RWPE2 (cell line): ENCODE results near the gene KRT222.

Source experiments
- ATAC-seq: fragments of 200-7000 bp; cut with Tn5 transposase; 3 replicates; pipeline ENCODE4 v1.9.1; 2021; ENCODE audit warnings: low read depth
- DNase-seq: peaks from one replicate; pipeline ENCODE4 v3.0.0-alpha.2; 2020; ENCODE audit warnings: low spot score
- H3K27ac ChIP-seq: fragments of 450-650 bp; 2 replicates; pipeline ENCODE4 v1.5.1; 2017; ENCODE audit warnings: mild to moderate bottlenecking; ENCODE audit not compliant: poor library complexity, severe bottlenecking
- H3K27me3 ChIP-seq: fragments of 250-450 bp; sonication (Bioruptor Pico); 2 replicates; pipeline ENCODE4 v1.5.1; 2021; ENCODE audit warnings: mild to moderate bottlenecking, moderate library complexity; ENCODE audit not compliant: insufficient read depth, poor library complexity, severe bottlenecking
- H3K36me3 ChIP-seq: fragments of 250-450 bp; sonication (Bioruptor Pico); 2 replicates; pipeline ENCODE4 v1.5.1; 2020; ENCODE audit warnings: low read depth, mild to moderate bottlenecking, moderate library complexity
- H3K4me1 ChIP-seq: fragments of 250-450 bp; sonication (Bioruptor Pico); 2 replicates; pipeline ENCODE4 v1.5.1; 2021; ENCODE audit warnings: mild to moderate bottlenecking, moderate library complexity; ENCODE audit not compliant: insufficient read depth, poor library complexity, severe bottlenecking
- H3K4me3 ChIP-seq: fragments of 250-450 bp; sonication (Bioruptor Pico); 2 replicates; pipeline ENCODE4 v1.5.1; 2021; ENCODE audit warnings: mild to moderate bottlenecking, moderate library complexity; ENCODE audit not compliant: severe bottlenecking
- H3K9me3 ChIP-seq: fragments of 250-450 bp; sonication (Bioruptor Pico); 2 replicates; pipeline ENCODE4 v1.5.1; 2021; ENCODE audit warnings: mild to moderate bottlenecking, moderate library complexity; ENCODE audit not compliant: severe bottlenecking
- CTCF ChIP-seq: fragments of 450-650 bp; IDR thresholded peaks from one replicate; pipeline ENCODE4 v1.5.1; 2017; ENCODE audit warnings: mild to moderate bottlenecking, moderate library complexity; ENCODE audit not compliant: poor library complexity, severe bottlenecking

Gene KRT222

GRCh38 chr17:40645291-40645690 lies 19.7 kb downstream of the KRT222 start:
- no peak for TF ChIP-seq CTCF
- ATAC-seq = no peak
- Histone ChIP-seq H3K27me3 (no peaks in the 10 kb centered on the region), H3K36me3 (peaks cover 63% of the 10 kb centered on the region), H3K4me3 (no peak overlapping the region), H3K27ac (no peak overlapping the region), H3K4me1 (peaks cover 15% of the 10 kb centered on the region), H3K9me3 (no peaks in the 10 kb centered on the region)
- DNase-seq = no peak

- Histone ChIP-seq H3K4me3 (no peak overlapping the region), H3K36me3 (peaks cover 95% of the 10 kb centered on the region)
- DNase-seq = no peak
Measured at GRCh38 chr17:40637931-40638330, 27.0 kb downstream of the KRT222 start.

GRCh38 chr17:40633871-40634270 lies 31.1 kb downstream of the KRT222 start:
- H3K36me3 ChIP-seq = peaks cover 96% of the 10 kb centered on the region
- ATAC-seq = no peak

More at GRCh38 chr17:40637931-40638330, 27.0 kb downstream of the KRT222 start:
- no peak for ATAC-seq
- Histone ChIP-seq H3K27ac (no peak overlapping the region), H3K27me3 (no peaks in the 10 kb centered on the region), H3K4me1 (no peaks in the 10 kb centered on the region), H3K9me3 (no peaks in the 10 kb centered on the region)
- no peak for TF ChIP-seq CTCF

GRCh38 chr17:40632216-40632615 lies 32.8 kb downstream of the KRT222 start:
- Histone ChIP-seq H3K36me3 (peaks cover 96% of the 10 kb centered on the region), H3K27ac (no peak overlapping the region), H3K27me3 (no peaks in the 10 kb centered on the region), H3K4me1 (no peaks in the 10 kb centered on the region), H3K9me3 (peaks cover 2% of the 10 kb centered on the region), H3K4me3 (no peak overlapping the region)
- DNase-seq = no peak
- no peak for ATAC-seq
- no peak for TF ChIP-seq CTCF

More at GRCh38 chr17:40633871-40634270, 31.1 kb downstream of the KRT222 start:
- Histone ChIP-seq H3K4me1 (no peaks in the 10 kb centered on the region), H3K27ac (no peak overlapping the region), H3K9me3 (peaks cover 2% of the 10 kb centered on the region), H3K4me3 (no peak overlapping the region), H3K27me3 (no peaks in the 10 kb centered on the region)
- TF ChIP-seq CTCF = no peak
- DNase-seq = no peak

GRCh38 chr17:40629842-40630241 lies 35.1 kb downstream of the KRT222 start:
- no peak overlapping the region for H3K27ac ChIP-seq
- no peak for ATAC-seq
- H3K36me3 ChIP-seq = peaks cover 72% of the 10 kb centered on the region
- no peaks in the 10 kb centered on the region for H3K27me3 ChIP-seq
- no peak overlapping the region for H3K4me3 ChIP-seq
- TF ChIP-seq CTCF = no peak
- H3K9me3 ChIP-seq = peaks cover 2% of the 10 kb centered on the region
- DNase-seq = no peak
- no peaks in the 10 kb centered on the region for H3K4me1 ChIP-seq
